GM23248 (cell line): Measurements from ENCODE around the gene KLHL8.

Source experiments
- EZH2 ChIP-seq: fragments of 200-600 bp; sonication (generic); IDR thresholded peaks from 2 replicates; pipeline ENCODE4 v1.6.1; 2018; ENCODE audit warnings: antibody characterized with exemption, mild to moderate bottlenecking; ENCODE audit not compliant: insufficient read depth, poor library complexity, severe bottlenecking
- EZH2phosphoT487 ChIP-seq: fragments of 200-600 bp; sonication (generic); IDR thresholded peaks from 2 replicates; pipeline ENCODE4 v1.6.1; 2018; ENCODE audit warnings: antibody characterized with exemption, moderate library complexity, mild to moderate bottlenecking, low read depth; ENCODE audit not compliant: insufficient read depth

DNA sequence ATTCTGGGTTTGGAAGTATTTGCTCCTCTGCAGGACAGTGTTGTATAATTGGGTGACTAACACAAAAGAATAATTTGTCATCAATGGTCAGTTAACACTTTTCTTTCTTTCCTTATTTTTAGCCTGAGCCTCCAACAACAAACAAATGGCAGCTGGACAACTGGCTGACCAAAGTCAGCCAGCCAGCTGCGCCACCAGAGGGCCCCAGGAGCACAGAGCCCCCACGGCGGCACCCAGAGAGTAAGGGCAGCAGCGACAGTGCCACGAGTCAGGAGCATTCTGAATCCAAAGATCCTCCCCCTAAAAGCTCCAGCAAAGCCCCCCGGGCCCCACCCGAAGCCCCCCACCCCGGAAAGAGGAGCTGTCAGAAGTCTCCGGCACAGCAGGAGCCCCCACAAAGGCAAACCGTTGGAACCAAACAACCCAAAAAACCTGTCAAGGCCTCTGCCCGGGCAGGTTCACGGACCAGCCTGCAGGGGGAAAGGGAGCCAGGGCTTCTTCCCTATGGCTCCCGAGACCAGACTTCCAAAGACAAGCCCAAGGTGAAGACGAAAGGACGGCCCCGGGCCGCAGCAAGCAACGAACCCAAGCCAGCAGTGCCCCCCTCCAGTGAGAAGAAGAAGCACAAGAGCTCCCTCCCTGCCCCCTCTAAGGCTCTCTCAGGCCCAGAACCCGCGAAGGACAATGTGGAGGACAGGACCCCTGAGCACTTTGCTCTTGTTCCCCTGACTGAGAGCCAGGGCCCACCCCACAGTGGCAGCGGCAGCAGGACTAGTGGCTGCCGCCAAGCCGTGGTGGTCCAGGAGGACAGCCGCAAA is 106.0 kb downstream of the KLHL8 start:
- no peak for TF ChIP-seq EZH2phosphoT487
- no peak for TF ChIP-seq EZH2
